Ovary (tissue), 3 donors: ENCODE data around the gene RAPSN.

ENCODE experiments used
- EP300 ChIP-seq: sonication (generic); formaldehyde crosslinking; IDR thresholded peaks from one replicate; pipeline ENCODE4 v1.6.1; 2017; ENCODE audit warnings: antibody characterized with exemption
- POLR2A ChIP-seq: fragments of 450-650 bp; IDR thresholded peaks from one replicate; pipeline ENCODE4 v1.6.1; 2017; ENCODE audit warnings: antibody characterized with exemption, mild to moderate bottlenecking, moderate library complexity
- TF ChIP-seq, protein P1 (sequence below), 3 donors: fragments of 450-650 bp in 2 of 3; fragments of 200-600 bp in 1 of 3; IDR thresholded peaks; one replicate each; pipeline versions ENCODE4 v1.5.1 to v1.8.0; 2016 to 2022; ENCODE audit warnings: antibody characterized with exemption in 3 of 3, mild to moderate bottlenecking in 1 of 3
- donor health status: DM: no; HTN: no; CAD: no.

DNA sequence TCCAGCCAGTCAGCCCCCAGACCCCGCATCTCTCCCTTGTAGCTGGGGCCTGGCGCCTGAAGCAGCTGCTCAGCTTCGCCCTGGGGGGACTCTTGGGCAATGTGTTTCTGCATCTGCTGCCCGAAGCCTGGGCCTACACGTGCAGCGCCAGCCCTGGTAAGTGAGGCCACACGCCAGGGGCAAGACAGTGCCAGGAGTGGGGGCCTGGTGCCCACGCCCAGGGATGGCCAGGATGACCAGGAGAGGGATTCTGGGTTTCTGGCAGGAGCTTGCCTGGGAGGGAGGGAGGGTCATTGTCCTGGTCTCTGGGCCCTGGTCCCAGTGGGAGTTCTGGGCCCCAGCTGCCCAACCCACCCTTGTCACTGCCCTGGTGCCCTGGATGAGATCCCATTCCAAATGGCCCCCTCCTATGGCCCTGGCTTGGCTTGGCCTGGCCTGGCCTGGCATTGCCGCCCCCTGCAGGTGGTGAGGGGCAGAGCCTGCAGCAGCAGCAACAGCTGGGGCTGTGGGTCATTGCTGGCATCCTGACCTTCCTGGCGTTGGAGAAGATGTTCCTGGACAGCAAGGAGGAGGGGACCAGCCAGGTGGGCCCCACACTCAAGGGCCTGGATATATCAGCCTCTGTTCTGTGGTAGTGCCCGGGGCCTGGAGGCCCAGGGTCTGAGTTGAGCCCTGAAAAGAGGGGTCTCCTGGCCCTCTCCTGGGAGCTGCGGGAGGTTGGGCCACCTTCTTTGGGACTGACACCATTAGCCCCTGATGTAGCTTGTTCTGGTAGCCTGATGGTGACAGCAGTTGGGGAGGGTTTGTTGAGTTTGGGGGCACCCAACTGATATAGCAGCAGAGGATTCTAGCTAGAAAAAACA lies 36.8 kb downstream of the RAPSN start:
- TF ChIP-seq, protein P1, sequence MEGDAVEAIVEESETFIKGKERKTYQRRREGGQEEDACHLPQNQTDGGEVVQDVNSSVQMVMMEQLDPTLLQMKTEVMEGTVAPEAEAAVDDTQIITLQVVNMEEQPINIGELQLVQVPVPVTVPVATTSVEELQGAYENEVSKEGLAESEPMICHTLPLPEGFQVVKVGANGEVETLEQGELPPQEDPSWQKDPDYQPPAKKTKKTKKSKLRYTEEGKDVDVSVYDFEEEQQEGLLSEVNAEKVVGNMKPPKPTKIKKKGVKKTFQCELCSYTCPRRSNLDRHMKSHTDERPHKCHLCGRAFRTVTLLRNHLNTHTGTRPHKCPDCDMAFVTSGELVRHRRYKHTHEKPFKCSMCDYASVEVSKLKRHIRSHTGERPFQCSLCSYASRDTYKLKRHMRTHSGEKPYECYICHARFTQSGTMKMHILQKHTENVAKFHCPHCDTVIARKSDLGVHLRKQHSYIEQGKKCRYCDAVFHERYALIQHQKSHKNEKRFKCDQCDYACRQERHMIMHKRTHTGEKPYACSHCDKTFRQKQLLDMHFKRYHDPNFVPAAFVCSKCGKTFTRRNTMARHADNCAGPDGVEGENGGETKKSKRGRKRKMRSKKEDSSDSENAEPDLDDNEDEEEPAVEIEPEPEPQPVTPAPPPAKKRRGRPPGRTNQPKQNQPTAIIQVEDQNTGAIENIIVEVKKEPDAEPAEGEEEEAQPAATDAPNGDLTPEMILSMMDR (IDR thresholded peaks at IDR 0.05) = peak in 1 of 3 donors; percentile 18
- no peak for TF ChIP-seq POLR2A
- no peak for TF ChIP-seq EP300
